HepG2 (cell line): ENCODE measurements around the gene OSBPL2. TPM values are rescaled to one million over a fixed set of nuclear protein-coding genes. Genes with fewer than 3 reads are reported as not detected.

Source experiments
- ATAC-seq: fragments of 200-7000 bp; cut with Tn5 transposase; 3 replicates; pipeline ENCODE4 v1.9.1; 2020; ENCODE audit warnings: mild to moderate bottlenecking, moderate library complexity
- BruUV-seq: library from RNA; stranded (reverse); fragments of 400-500 nt; replicated peaks from 2 replicates; lab custom pipeline; 2021; lab: Mats Ljungman, UMichigan
- CTCF ChIA-PET: fragments of 300-600 bp; formaldehyde crosslinking; extraction: SDS; loops from one replicate; lab custom pipeline; 2021; ENCODE audit warnings: low total read pairs, inconsistent platforms, low intra/inter-chr PET ratio; lab: Yijun Ruan, JAX
- POLR2A ChIA-PET: fragments of 350-600 bp; sonication (Branson Sonifier 250); formaldehyde crosslinking; loops from one replicate; lab custom pipeline; 2020; ENCODE audit warnings: antibody characterized with exemption, inconsistent platforms; lab: Yijun Ruan, JAX
- DNase-seq: peaks from one replicate; pipeline ENCODE4 v3.0.0-alpha.2; 2015; ENCODE audit warnings: low spot score
- FAIRE-seq: peaks from 3 replicates; lab custom pipeline; 2011; peaks lifted over from hg19 to GRCh38; lab: Jason Lieb, UNC
- H2AFZ ChIP-seq: one replicate; pipeline ENCODE4 v1.6.1; 2011; ENCODE audit warnings: low read length, inconsistent platforms
- H3K27ac ChIP-seq: fragments of 300-600 bp; 3 replicates; pipeline ENCODE4 v1.8.0; 2011; ENCODE audit warnings: mixed run types, mild to moderate bottlenecking, mixed read lengths, low read length, inconsistent platforms; ENCODE audit not compliant: insufficient read depth; ENCODE audit errors: extremely low read length
- H3K27me3 ChIP-seq, 2 experiments: fragments of 200-600 bp in 1 of 2; 2 replicates in 1 of 2; 3 replicates in 1 of 2; pipeline versions ENCODE4 v1.6.0 to v1.8.0; 2011; ENCODE audit warnings: low read length in 2 of 2, mild to moderate bottlenecking in 2 of 2, moderate library complexity in 2 of 2, inconsistent platforms in 1 of 2; ENCODE audit not compliant: insufficient read depth in 2 of 2, control insufficient read depth in 1 of 2
- H3K36me3 ChIP-seq, 2 experiments: fragments of 200-600 bp in 1 of 2; replicated peaks in 1 of 2; 2 replicates in 1 of 2; 3 replicates in 1 of 2; pipeline versions ENCODE4 v1.5.1 to v1.8.0; 2011; ENCODE audit warnings: low read length in 2 of 2, inconsistent platforms in 1 of 2; ENCODE audit not compliant: insufficient read depth in 2 of 2, control insufficient read depth in 1 of 2
- H3K4me1 ChIP-seq: 2 replicates; pipeline ENCODE4 v1.5.1; 2012; ENCODE audit warnings: low read length, inconsistent platforms; ENCODE audit not compliant: insufficient read depth
- H3K4me2 ChIP-seq: 2 replicates; pipeline ENCODE4 v1.6.0; 2011; ENCODE audit warnings: low read depth, low read length, inconsistent platforms
- H3K4me3 ChIP-seq, 3 experiments: fragments of 200-600 bp in 1 of 3; sonication (generic), shearing (Covaris generic) in 1 of 3; replicated peaks in 1 of 3; 2 replicates each; pipeline ENCODE4 v1.5.1; 2011 to 2016; ENCODE audit warnings: low read length in 3 of 3, inconsistent platforms in 2 of 3, low read depth in 2 of 3, mild to moderate bottlenecking in 2 of 3, control low read depth in 1 of 3, mixed read lengths in 1 of 3; ENCODE audit not compliant: insufficient read depth in 1 of 3
- H3K79me2 ChIP-seq: one replicate; pipeline ENCODE4 v1.6.1; 2011; ENCODE audit warnings: low read length, inconsistent platforms; ENCODE audit not compliant: insufficient read depth
- H3K9ac ChIP-seq: 2 replicates; pipeline ENCODE4 v1.6.0; 2011; ENCODE audit warnings: mild to moderate bottlenecking, low read depth, low read length, inconsistent platforms; ENCODE audit not compliant: insufficient read depth
- H3K9me3 ChIP-seq: 2 replicates; pipeline ENCODE4 v1.5.1; 2012; ENCODE audit warnings: mild to moderate bottlenecking, low read length
- H4K20me1 ChIP-seq: 2 replicates; pipeline ENCODE4 v1.6.0; 2011; ENCODE audit warnings: inconsistent platforms, mild to moderate bottlenecking, low read length, moderate library complexity; ENCODE audit not compliant: insufficient read depth
- ATF7-NPFF ChIP-seq: sonication (generic); formaldehyde crosslinking; IDR thresholded peaks from 2 replicates; pipeline ENCODE4 v1.8.1; 2023; ENCODE audit warnings: mild to moderate bottlenecking, low read depth, missing genetic modification reagents, moderate library complexity
- IKZF4 ChIP-seq: sonication (generic); formaldehyde crosslinking; IDR thresholded peaks from 2 replicates; pipeline ENCODE4 v1.5.1; 2020; ENCODE audit warnings: borderline replicate concordance, mild to moderate bottlenecking, low read depth, missing genetic modification reagents; ENCODE audit errors: not compliant biosample characterization
- RBFOX2 ChIP-seq: fragments of 200-400 bp; formaldehyde crosslinking; IDR thresholded peaks from 2 replicates; pipeline ENCODE4 v1.6.1; 2017; ENCODE audit warnings: low read depth, mild to moderate bottlenecking, low read length
- RFX5 ChIP-seq: IDR thresholded peaks from 2 replicates; pipeline ENCODE4 v1.6.1; 2011; ENCODE audit warnings: low read depth, low read length, improper control_type of control experiment
- ZNF253 ChIP-seq: sonication (generic); formaldehyde crosslinking; IDR thresholded peaks from 2 replicates; pipeline ENCODE4 v1.8.0; 2022; ENCODE audit warnings: mild to moderate bottlenecking, missing genetic modification reagents, borderline replicate concordance
- ZNF296 ChIP-seq: sonication (generic); formaldehyde crosslinking; conservative IDR thresholded peaks from 2 replicates; pipeline ENCODE4 v1.5.0; 2020; ENCODE audit warnings: mild to moderate bottlenecking, missing genetic modification reagents
- ZNF724P ChIP-seq: sonication (generic); formaldehyde crosslinking; IDR thresholded peaks from 2 replicates; pipeline ENCODE4 v1.8.0; 2022; ENCODE audit warnings: missing genetic modification reagents, borderline replicate concordance
- ZNF768 ChIP-seq: sonication (generic); formaldehyde crosslinking; IDR thresholded peaks from 2 replicates; pipeline ENCODE4 v1.4.0; 2020; ENCODE audit warnings: missing genetic modification reagents
- WGBS: methylation state at CpG from one replicate; pipeline ENCODE4 v1.1.6; 2017; ENCODE audit warnings: low lambda C conversion rate; 5-methylcytosine and 5-hydroxymethylcytosine counted together
- in situ Hi-C: cut with HindIII; loops from 2 replicates; pipeline ENCODE4 v1.10.0; 2017; ENCODE audit warnings: low pct_unique_long_range_greater_than_20kb; ENCODE audit not compliant: extremely low pct_ligation_motif_present
- intact Hi-C: fragments of 100-400 bp; cut with micrococcal nuclease; formaldehyde crosslinking; loops from one replicate; pipeline ENCODE4 v1.10.0; 2022; ENCODE audit not compliant: unreplicated experiment
- polyA plus RNA-seq, 8 experiments: library from polyadenylated mRNA; depleted of rRNA in 3 of 8; stranded (reverse) in 7 of 8; unstranded in 1 of 8; fragments of >200 nt; fragmentation: Illumina TruSeq in 4 of 8; extraction: Trizol in 4 of 8; gene quantifications; 2 replicates each; pipeline versions ENCODE4 v1.2.1 to v1.2.3, GENCODE V29; 2011 to 2016; ENCODE audit warnings: low read depth in 4 of 8, missing spikeins in 1 of 8, mixed read lengths in 1 of 8; ENCODE audit not compliant: insufficient read depth in 1 of 8
- total RNA-seq, 5 experiments: library from RNA; depleted of rRNA; stranded (reverse); fragments of >200 nt; fragmentation: Illumina TruSeq; extraction: Trizol; gene quantifications; 2 replicates each; pipeline ENCODE4 v1.2.3, GENCODE V29; 2016; ENCODE audit warnings: low read depth in 1 of 5
- TF ChIP-seq, protein P1 (sequence below): IDR thresholded peaks from 2 replicates; pipeline ENCODE4 v1.4.0; 2020; ENCODE audit warnings: mild to moderate bottlenecking, missing genetic modification reagents

The OSBPL2 gene
- total and polyA plus RNA-seq, 2 of the 13 experiments (the other 11 are each of a cell fraction or from before 2014, with no cell fraction given): 18.5 to 37.4 TPM

DNA sequence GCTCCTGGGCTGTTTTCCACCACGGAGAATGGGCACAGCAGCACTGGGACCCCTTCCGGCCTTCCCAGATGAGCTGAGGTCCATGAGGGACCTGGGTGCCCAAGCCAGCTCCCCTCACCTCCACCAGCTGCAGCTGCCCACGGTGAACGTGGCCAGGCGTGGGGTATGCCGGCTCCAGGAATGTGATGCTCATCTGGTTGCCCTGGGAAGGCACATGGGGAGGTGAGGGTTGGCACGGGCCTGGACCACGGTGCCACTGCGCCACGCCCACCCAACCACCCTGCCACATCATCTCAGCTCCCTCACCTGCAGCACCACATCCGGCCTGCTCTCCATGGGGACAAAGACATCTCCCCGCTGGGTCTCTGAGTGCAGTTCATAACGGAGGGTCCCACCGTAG is 88.2 kb downstream of the OSBPL2 start:
- H3K9ac ChIP-seq: no peak overlapping the region
- POLR2A ChIA-PET: interaction anchor here (0.8 to 1.2 kb wide), 2 partner anchors 42 to 60 kb away, joined by 3 to 5 read pairs; partner anchors contain the start of gene RPS21
- H3K79me2 ChIP-seq: no peaks in the 10 kb centered on the region
- H3K9me3 ChIP-seq: no peaks in the 10 kb centered on the region
- no peak overlapping the region for H3K4me2 ChIP-seq
- no peak for FAIRE-seq
- H3K27me3 ChIP-seq: no peaks in the 10 kb centered on the region
- no peaks in the 10 kb centered on the region for H3K4me1 ChIP-seq
- no peak overlapping the region for H2AFZ ChIP-seq
- CTCF ChIA-PET: no interaction called here
- TF ChIP-seq ATF7-NPFF (CRISPR knock-in tag): no peak
- TF ChIP-seq IKZF4: no peak
- TF ChIP-seq ZNF253 (CRISPR knock-in tag): no peak
- TF ChIP-seq, protein P1, sequence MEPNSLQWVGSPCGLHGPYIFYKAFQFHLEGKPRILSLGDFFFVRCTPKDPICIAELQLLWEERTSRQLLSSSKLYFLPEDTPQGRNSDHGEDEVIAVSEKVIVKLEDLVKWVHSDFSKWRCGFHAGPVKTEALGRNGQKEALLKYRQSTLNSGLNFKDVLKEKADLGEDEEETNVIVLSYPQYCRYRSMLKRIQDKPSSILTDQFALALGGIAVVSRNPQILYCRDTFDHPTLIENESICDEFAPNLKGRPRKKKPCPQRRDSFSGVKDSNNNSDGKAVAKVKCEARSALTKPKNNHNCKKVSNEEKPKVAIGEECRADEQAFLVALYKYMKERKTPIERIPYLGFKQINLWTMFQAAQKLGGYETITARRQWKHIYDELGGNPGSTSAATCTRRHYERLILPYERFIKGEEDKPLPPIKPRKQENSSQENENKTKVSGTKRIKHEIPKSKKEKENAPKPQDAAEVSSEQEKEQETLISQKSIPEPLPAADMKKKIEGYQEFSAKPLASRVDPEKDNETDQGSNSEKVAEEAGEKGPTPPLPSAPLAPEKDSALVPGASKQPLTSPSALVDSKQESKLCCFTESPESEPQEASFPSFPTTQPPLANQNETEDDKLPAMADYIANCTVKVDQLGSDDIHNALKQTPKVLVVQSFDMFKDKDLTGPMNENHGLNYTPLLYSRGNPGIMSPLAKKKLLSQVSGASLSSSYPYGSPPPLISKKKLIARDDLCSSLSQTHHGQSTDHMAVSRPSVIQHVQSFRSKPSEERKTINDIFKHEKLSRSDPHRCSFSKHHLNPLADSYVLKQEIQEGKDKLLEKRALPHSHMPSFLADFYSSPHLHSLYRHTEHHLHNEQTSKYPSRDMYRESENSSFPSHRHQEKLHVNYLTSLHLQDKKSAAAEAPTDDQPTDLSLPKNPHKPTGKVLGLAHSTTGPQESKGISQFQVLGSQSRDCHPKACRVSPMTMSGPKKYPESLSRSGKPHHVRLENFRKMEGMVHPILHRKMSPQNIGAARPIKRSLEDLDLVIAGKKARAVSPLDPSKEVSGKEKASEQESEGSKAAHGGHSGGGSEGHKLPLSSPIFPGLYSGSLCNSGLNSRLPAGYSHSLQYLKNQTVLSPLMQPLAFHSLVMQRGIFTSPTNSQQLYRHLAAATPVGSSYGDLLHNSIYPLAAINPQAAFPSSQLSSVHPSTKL (CRISPR knock-in tag): no peak
- TF ChIP-seq RBFOX2: 0 out of 2 replicates have a peak, but pooled peaks have one; percentile 17
- TF ChIP-seq ZNF296 (CRISPR knock-in tag): no peak
- TF ChIP-seq ZNF724P (CRISPR knock-in tag): no peak
- TF ChIP-seq RFX5: no peak
- peak; percentile 3; the same call in 1 of the 2 replicates for TF ChIP-seq ZNF768 (CRISPR knock-in tag)
- TF ChIP-seq, all 625 proteins: peak for 2
- intact Hi-C loops: no loop called here
- H3K36me3 ChIP-seq: peaks cover 66 to 93% of the 10 kb centered on the region in 2 experiments
- ATAC-seq (no peak), DNase-seq (no peak)
- 94% methylated on average over 12 of the region's 14 CpGs for WGBS
- no TSS peak for BruUV-seq
- no peak overlapping the region for H3K27ac ChIP-seq
- in situ Hi-C loops: no loop called here
- H3K4me3 ChIP-seq: no peak overlapping the region
- H4K20me1 ChIP-seq: no peaks in the 10 kb centered on the region
